Parathyroid adenoma (tissue), 2 donors: Measurements from ENCODE around the gene DYNLT2B.

ENCODE experiments used
- H2AFZ ChIP-seq: fragments of 300-600 bp; sonication (generic); one replicate; pipeline ENCODE4 v1.7.0; 2017; ENCODE audit warnings: antibody characterized with exemption, mild to moderate bottlenecking
- H3K27ac ChIP-seq: fragments of 300-600 bp; sonication (generic); one replicate; pipeline ENCODE4 v1.7.0; 2017
- H3K27me3 ChIP-seq: fragments of 300-600 bp; sonication (generic); one replicate; pipeline ENCODE4 v1.7.0; 2017; ENCODE audit warnings: low read length; ENCODE audit not compliant: control insufficient read depth, insufficient read depth
- H3K36me3 ChIP-seq: fragments of 300-600 bp; sonication (generic); one replicate; pipeline ENCODE4 v1.7.0; 2017; ENCODE audit warnings: low read length; ENCODE audit not compliant: control insufficient read depth, insufficient read depth
- H3K4me1 ChIP-seq: fragments of 300-600 bp; sonication (generic); one replicate; pipeline ENCODE4 v1.7.0; 2017; ENCODE audit warnings: control low read depth
- H3K4me2 ChIP-seq: fragments of 300-600 bp; sonication (generic); one replicate; pipeline ENCODE4 v1.7.0; 2017; ENCODE audit warnings: low read length
- H3K4me3 ChIP-seq: fragments of 300-600 bp; sonication (generic); one replicate; pipeline ENCODE4 v1.7.0; 2017; ENCODE audit warnings: low read depth, low read length
- H3K79me2 ChIP-seq: fragments of 300-600 bp; sonication (generic); one replicate; pipeline ENCODE4 v1.7.0; 2017; ENCODE audit warnings: control low read depth
- H3K9ac ChIP-seq: fragments of 300-600 bp; sonication (generic); one replicate; pipeline ENCODE4 v1.7.0; 2017; ENCODE audit warnings: mild to moderate bottlenecking
- H3K9me3 ChIP-seq: fragments of 300-600 bp; sonication (generic); one replicate; pipeline ENCODE4 v1.7.0; 2017; ENCODE audit warnings: low read length; ENCODE audit not compliant: control insufficient read depth
- CTCF ChIP-seq: fragments of 300-600 bp; sonication (generic); IDR thresholded peaks from one replicate; pipeline ENCODE4 v1.7.0; 2017; ENCODE audit warnings: antibody characterized with exemption, mild to moderate bottlenecking
- donor health status: primary hyperparathyroidism.

Gene DYNLT2B

GRCh38 chr3:196356556-196356955, 38.5 kb upstream of the DYNLT2B start:
- Histone ChIP-seq H3K9me3 (no peaks in the 10 kb centered on the region), H3K27ac (no peak overlapping the region), H3K9ac (no peak overlapping the region), H3K4me2 (no peak overlapping the region), H3K79me2 (no peaks in the 10 kb centered on the region), H3K4me3 (no peak overlapping the region), H2AFZ (no peak overlapping the region), H3K36me3 (no peaks in the 10 kb centered on the region), H3K4me1 (no peaks in the 10 kb centered on the region), H3K27me3 (no peaks in the 10 kb centered on the region)
- TF ChIP-seq CTCF: no peak

GRCh38 chr3:196355668-196356067, 37.6 kb upstream of the DYNLT2B start:
- H3K9ac ChIP-seq: no peak overlapping the region
- H3K27me3 ChIP-seq: no peaks in the 10 kb centered on the region
- no peaks in the 10 kb centered on the region for H3K36me3 ChIP-seq
- no peak overlapping the region for H3K4me3 ChIP-seq
- H3K27ac ChIP-seq: no peak overlapping the region
- H3K4me2 ChIP-seq: no peak overlapping the region
- H3K79me2 ChIP-seq: no peaks in the 10 kb centered on the region
- no peak overlapping the region for H2AFZ ChIP-seq
- H3K4me1 ChIP-seq: no peaks in the 10 kb centered on the region
- no peaks in the 10 kb centered on the region for H3K9me3 ChIP-seq
- TF ChIP-seq CTCF: no peak

- Histone ChIP-seq H3K4me2 (no peak overlapping the region), H2AFZ (no peak overlapping the region), H3K36me3 (no peaks in the 10 kb centered on the region), H3K27ac (no peak overlapping the region), H3K9me3 (no peaks in the 10 kb centered on the region), H3K4me3 (no peak overlapping the region), H3K4me1 (no peaks in the 10 kb centered on the region), H3K9ac (no peak overlapping the region), H3K27me3 (no peaks in the 10 kb centered on the region), H3K79me2 (no peaks in the 10 kb centered on the region)
- no peak for TF ChIP-seq CTCF
Measured at GRCh38 chr3:196354132-196354531, 36.1 kb upstream of the DYNLT2B start.

- TF ChIP-seq CTCF: no peak
- Histone ChIP-seq H3K4me1 (no peaks in the 10 kb centered on the region), H3K9ac (no peak overlapping the region), H3K79me2 (no peaks in the 10 kb centered on the region), H2AFZ (no peak overlapping the region), H3K27me3 (no peaks in the 10 kb centered on the region), H3K27ac (no peak overlapping the region), H3K4me2 (no peak overlapping the region), H3K36me3 (no peaks in the 10 kb centered on the region), H3K4me3 (no peak overlapping the region), H3K9me3 (no peaks in the 10 kb centered on the region)
Measured at GRCh38 chr3:196351541-196351940, 33.5 kb upstream of the DYNLT2B start.

- no peak overlapping the region for H3K4me2 ChIP-seq
- H3K9ac ChIP-seq: no peak overlapping the region
- no peak overlapping the region for H3K27ac ChIP-seq
- no peak for TF ChIP-seq CTCF
- H3K79me2 ChIP-seq: no peaks in the 10 kb centered on the region
- no peaks in the 10 kb centered on the region for H3K4me1 ChIP-seq
- H3K4me3 ChIP-seq: no peak overlapping the region
- no peaks in the 10 kb centered on the region for H3K36me3 ChIP-seq
- no peaks in the 10 kb centered on the region for H3K9me3 ChIP-seq
- no peak overlapping the region for H2AFZ ChIP-seq
- no peaks in the 10 kb centered on the region for H3K27me3 ChIP-seq
Measured at GRCh38 chr3:196350067-196350466, 32.0 kb upstream of the DYNLT2B start.
